Left ventricle myocardium inferior (tissue), 1 donor: ENCODE measurements around the gene RRBP1. TPM values are rescaled to one million over a fixed set of nuclear protein-coding genes. Genes with fewer than 3 reads are reported as not detected.
A peak's percentile ranks its signal among the peaks of the same experiment; 100 is the strongest.
"Not testable (repeated sequence)": the region's sequence is repeated elsewhere in the genome, so short reads cannot be mapped to it uniquely, and the experiment has no call there.

Experiments
- DNase-seq: peaks from one replicate; pipeline ENCODE4 v3.0.0-alpha.2; 2020
- H3K27ac ChIP-seq: fragments of 200-600 bp; replicated peaks from 2 replicates; pipeline ENCODE4 v1.8.0; 2021
- H3K27me3 ChIP-seq: fragments of 200-600 bp; 2 replicates; pipeline ENCODE4 v1.8.0; 2021; ENCODE audit warnings: low read depth
- H3K36me3 ChIP-seq: fragments of 200-600 bp; 2 replicates; pipeline ENCODE4 v1.8.0; 2021
- H3K4me1 ChIP-seq: fragments of 200-600 bp; 2 replicates; pipeline ENCODE4 v1.8.0; 2021
- H3K4me3 ChIP-seq: fragments of 200-600 bp; 2 replicates; pipeline ENCODE4 v1.8.0; 2021; ENCODE audit warnings: mild to moderate bottlenecking, moderate library complexity
- H3K9me3 ChIP-seq: fragments of 200-600 bp; replicated peaks from 2 replicates; pipeline ENCODE4 v1.8.0; 2021
- CTCF ChIP-seq: fragments of 200-600 bp; IDR thresholded peaks from 2 replicates; pipeline ENCODE4 v1.8.0; 2021; ENCODE audit warnings: antibody characterized with exemption, mild to moderate bottlenecking, borderline replicate concordance
- intact Hi-C: fragments of 100-400 bp; cut with micrococcal nuclease; formaldehyde crosslinking; loops from one replicate; pipeline ENCODE4 v1.11.0; 2022
- total RNA-seq: library from RNA; stranded (reverse); fragmentation: NEBNext Ultra II Directional; extraction: Animal tissue kit (Norgen Biotek cat#: 25700); gene quantifications from one replicate; pipeline ENCODE4 v1.2.1, GENCODE V29; 2021
- donor health status: DM: no; HTN: yes; CAD: no; lungs with severe emphysema.

Gene RRBP1
- total RNA-seq, 1 donor from 2014 or later = 31.3 TPM

- peaks cover 78% of the 10 kb centered on the region for H3K4me1 ChIP-seq
- no peak overlapping the region for H3K4me3 ChIP-seq
- H3K27ac ChIP-seq = peak overlapping the region; percentile 47
- intact Hi-C loops = no loop called here
- peaks cover 24% of the 10 kb centered on the region for H3K36me3 ChIP-seq
- no peaks in the 10 kb centered on the region for H3K9me3 ChIP-seq
- no peak for DNase-seq
- no peak for TF ChIP-seq CTCF
- no peaks in the 10 kb centered on the region for H3K27me3 ChIP-seq
Measured at GRCh38 chr20:17661121-17661744, 20.8 kb downstream of the RRBP1 start.

- peak overlapping the region; percentile 47 for H3K27ac ChIP-seq
- no peaks in the 10 kb centered on the region for H3K27me3 ChIP-seq
- no peak for DNase-seq
- no peaks in the 10 kb centered on the region for H3K9me3 ChIP-seq
- H3K4me3 ChIP-seq = no peak overlapping the region
- TF ChIP-seq CTCF = no peak
- intact Hi-C loops = no loop called here
- H3K4me1 ChIP-seq = peaks cover 75% of the 10 kb centered on the region
- peaks cover 24% of the 10 kb centered on the region for H3K36me3 ChIP-seq
Measured at GRCh38 chr20:17660667-17661066, 21.4 kb downstream of the RRBP1 start.

GRCh38 chr20:17659801-17660200, 22.2 kb downstream of the RRBP1 start:
- no peak overlapping the region for H3K4me3 ChIP-seq
- intact Hi-C loops = no loop called here
- no peak for TF ChIP-seq CTCF

GRCh38 chr20:17659344-17659743, 22.7 kb downstream of the RRBP1 start:
- DNase-seq, intact Hi-C loops, H3K27me3 ChIP-seq, H3K9me3 ChIP-seq, H3K27ac ChIP-seq, H3K4me3 ChIP-seq: not testable (repeated sequence)
- Histone ChIP-seq H3K36me3 (peaks cover 24% of the 10 kb centered on the region), H3K4me1 (peaks cover 73% of the 10 kb centered on the region)

More at GRCh38 chr20:17659801-17660200, 22.2 kb downstream of the RRBP1 start:
- H3K27ac ChIP-seq = no peak overlapping the region
- H3K4me1 ChIP-seq = peaks cover 75% of the 10 kb centered on the region
- no peaks in the 10 kb centered on the region for H3K9me3 ChIP-seq
- DNase-seq = no peak
- H3K36me3 ChIP-seq = peaks cover 24% of the 10 kb centered on the region
- no peaks in the 10 kb centered on the region for H3K27me3 ChIP-seq

- intact Hi-C loops = no loop called here
- Histone ChIP-seq H3K36me3 (peaks cover 24% of the 10 kb centered on the region), H3K4me3 (no peak overlapping the region), H3K4me1 (peaks cover 65% of the 10 kb centered on the region), H3K27me3 (no peaks in the 10 kb centered on the region), H3K9me3 (no peaks in the 10 kb centered on the region), H3K27ac (no peak overlapping the region)
- DNase-seq = no peak
- no peak for TF ChIP-seq CTCF
Measured at GRCh38 chr20:17658648-17658993, 23.4 kb downstream of the RRBP1 start.

GRCh38 chr20:17657898-17658647, 24.0 kb downstream of the RRBP1 start:
- intact Hi-C loops = no loop called here
- peaks cover 24% of the 10 kb centered on the region for H3K36me3 ChIP-seq
- TF ChIP-seq CTCF = no peak
- peaks cover 62% of the 10 kb centered on the region for H3K4me1 ChIP-seq
- H3K9me3 ChIP-seq = no peaks in the 10 kb centered on the region
- H3K27ac ChIP-seq = no peak overlapping the region
- no peak for DNase-seq
- H3K4me3 ChIP-seq = no peak overlapping the region
- no peaks in the 10 kb centered on the region for H3K27me3 ChIP-seq
